H1 (cell line): Measurements from ENCODE around the gene TP53I3.

Experiments
- CTCF ChIP-seq, 3 experiments: IDR thresholded peaks; 1 replicate in 2 of 3; 2 replicates in 1 of 3; pipeline versions ENCODE4 v1.5.1 to v1.6.1; 2011; ENCODE audit warnings: low read length in 3 of 3, mild to moderate bottlenecking in 3 of 3, inconsistent platforms in 2 of 3, low read depth in 1 of 3, moderate library complexity in 1 of 3; ENCODE audit not compliant: insufficient read depth in 1 of 3; ENCODE audit errors: control extremely low read depth in 1 of 3
- EP300 ChIP-seq, 2 experiments: IDR thresholded peaks; 1 replicate in 1 of 2; 2 replicates in 1 of 2; pipeline ENCODE4 v1.6.1; 2011 to 2012; ENCODE audit warnings: low read depth in 2 of 2, low read length in 2 of 2, mild to moderate bottlenecking in 2 of 2, borderline replicate concordance in 1 of 2, inconsistent platforms in 1 of 2, moderate library complexity in 1 of 2
- EZH2 ChIP-seq: fragments of 200-600 bp; sonication (generic); IDR thresholded peaks from 2 replicates; pipeline ENCODE4 v1.7.1; 2012; ENCODE audit warnings: low read depth, mild to moderate bottlenecking, moderate library complexity, low read length, inconsistent platforms; ENCODE audit not compliant: severe bottlenecking
- GABPA ChIP-seq: IDR thresholded peaks from 2 replicates; pipeline ENCODE4 v1.6.1; 2011; ENCODE audit warnings: mild to moderate bottlenecking, low read length, moderate library complexity, borderline replicate concordance; ENCODE audit not compliant: insufficient read depth
- KDM1A ChIP-seq: fragments of 200-600, 300-600 bp; sonication (generic); IDR thresholded peaks from 2 replicates; pipeline ENCODE4 v1.7.1; 2016; ENCODE audit warnings: mild to moderate bottlenecking, low read length, borderline replicate concordance
- POLR2A ChIP-seq, 2 experiments: IDR thresholded peaks; 1 replicate in 1 of 2; 2 replicates in 1 of 2; pipeline ENCODE4 v1.6.1; 2011; ENCODE audit warnings: low read depth in 2 of 2, low read length in 2 of 2, mild to moderate bottlenecking in 2 of 2; ENCODE audit errors: control extremely low read depth in 1 of 2
- POLR2AphosphoS5 ChIP-seq: IDR thresholded peaks from 2 replicates; pipeline ENCODE4 v1.6.1; 2011; ENCODE audit warnings: low read depth, low read length
- RFX5 ChIP-seq: IDR thresholded peaks from 2 replicates; pipeline ENCODE4 v1.6.1; 2011; ENCODE audit warnings: low read depth, low read length, improper control_type of control experiment, borderline replicate concordance

GRCh38 chr2:24122366-24123194, 37.9 kb upstream of the TP53I3 start:
- TF ChIP-seq CTCF (IDR thresholded peaks at IDR 0.05; ENCODE audit: control extremely low read depth in 1 of 3, insufficient read depth in 1 of 3, low read depth in 1 of 3, low read length in 3 of 3) (no peak), EZH2 (no peak), RFX5 (no peak), EP300 (IDR thresholded peaks at IDR 0.05; ENCODE audit: borderline replicate concordance in 1 of 2, low read depth in 2 of 2, low read length in 2 of 2) (no peak), KDM1A (no peak), GABPA (no peak), POLR2A (IDR thresholded peaks at IDR 0.05; ENCODE audit: control extremely low read depth in 1 of 2, low read depth in 2 of 2, low read length in 2 of 2) (no peak), POLR2AphosphoS5 (no peak)
